GM12891 (cell line): ENCODE data around the gene CREB3L2.
"Not testable (repeated sequence)": the region's sequence is repeated elsewhere in the genome, so short reads cannot be mapped to it uniquely, and the experiment has no call there.

ENCODE experiments used
- DNase-seq: peaks from one replicate; pipeline ENCODE4 v3.0.0; 2011; ENCODE audit warnings: low spot score; ENCODE audit not compliant: insufficient read length
- FAIRE-seq: peaks from 2 replicates; lab custom pipeline; 2011; peaks lifted over from hg19 to GRCh38; lab: Jason Lieb, UNC
- PAX5 ChIP-seq: IDR thresholded peaks from 2 replicates; pipeline ENCODE4 v1.6.1; 2011; ENCODE audit warnings: low read length, moderate library complexity, mild to moderate bottlenecking; ENCODE audit not compliant: insufficient read depth, severe bottlenecking
- POLR2A ChIP-seq: IDR thresholded peaks from 2 replicates; pipeline ENCODE4 v1.6.1; 2011; ENCODE audit warnings: low read depth, low read length, control low read depth
- POLR2AphosphoS5 ChIP-seq: IDR thresholded peaks from 2 replicates; pipeline ENCODE4 v1.6.1; 2011; ENCODE audit warnings: low read depth, low read length, control low read depth
- POU2F2 ChIP-seq: IDR thresholded peaks from 2 replicates; pipeline ENCODE4 v1.6.1; 2011; ENCODE audit warnings: low read depth, mild to moderate bottlenecking, control low read depth, low read length, moderate library complexity
- SPI1 ChIP-seq: IDR thresholded peaks from 2 replicates; pipeline ENCODE4 v1.6.1; 2011; ENCODE audit warnings: low read depth, low read length, control low read depth
- TAF1 ChIP-seq: IDR thresholded peaks from 2 replicates; pipeline ENCODE4 v1.6.1; 2011; ENCODE audit warnings: low read depth, low read length, control low read depth

Gene CREB3L2

DNA sequence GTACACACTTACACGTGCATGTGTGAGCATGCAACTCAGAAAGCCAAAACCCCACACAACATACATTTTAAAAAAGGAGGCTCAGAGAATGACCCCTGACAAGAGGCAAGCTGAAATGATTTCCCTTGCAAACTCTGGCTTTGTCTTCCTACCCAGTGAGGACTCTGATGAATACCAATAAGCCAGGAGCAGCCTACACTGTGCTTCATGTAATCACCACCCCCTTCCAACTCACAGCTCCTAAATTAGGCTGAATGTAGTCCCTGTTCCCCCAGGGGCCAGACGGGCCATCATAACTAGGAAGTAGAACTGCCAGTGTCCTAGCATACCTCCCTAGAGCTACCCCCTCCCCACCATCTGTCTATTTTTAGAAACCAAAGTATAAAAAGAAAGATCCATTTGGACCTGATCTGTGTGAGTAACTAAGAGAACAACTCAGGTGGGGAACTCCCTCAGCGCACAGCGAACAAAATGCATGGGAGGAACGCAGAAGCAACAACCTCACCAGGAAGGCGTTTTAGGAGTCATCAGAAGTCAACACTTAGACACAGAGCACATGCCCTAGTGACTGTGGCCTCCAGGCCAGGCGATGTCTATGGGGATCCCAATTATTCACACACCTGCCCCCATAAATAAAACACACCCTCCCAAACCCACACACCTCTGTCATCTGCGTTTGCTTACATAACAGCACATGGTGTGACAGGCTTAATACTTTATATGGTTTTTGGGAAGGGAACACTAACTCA lies 157.0 kb downstream of the CREB3L2 start:
- no peak for FAIRE-seq
- no peak for DNase-seq

DNA sequence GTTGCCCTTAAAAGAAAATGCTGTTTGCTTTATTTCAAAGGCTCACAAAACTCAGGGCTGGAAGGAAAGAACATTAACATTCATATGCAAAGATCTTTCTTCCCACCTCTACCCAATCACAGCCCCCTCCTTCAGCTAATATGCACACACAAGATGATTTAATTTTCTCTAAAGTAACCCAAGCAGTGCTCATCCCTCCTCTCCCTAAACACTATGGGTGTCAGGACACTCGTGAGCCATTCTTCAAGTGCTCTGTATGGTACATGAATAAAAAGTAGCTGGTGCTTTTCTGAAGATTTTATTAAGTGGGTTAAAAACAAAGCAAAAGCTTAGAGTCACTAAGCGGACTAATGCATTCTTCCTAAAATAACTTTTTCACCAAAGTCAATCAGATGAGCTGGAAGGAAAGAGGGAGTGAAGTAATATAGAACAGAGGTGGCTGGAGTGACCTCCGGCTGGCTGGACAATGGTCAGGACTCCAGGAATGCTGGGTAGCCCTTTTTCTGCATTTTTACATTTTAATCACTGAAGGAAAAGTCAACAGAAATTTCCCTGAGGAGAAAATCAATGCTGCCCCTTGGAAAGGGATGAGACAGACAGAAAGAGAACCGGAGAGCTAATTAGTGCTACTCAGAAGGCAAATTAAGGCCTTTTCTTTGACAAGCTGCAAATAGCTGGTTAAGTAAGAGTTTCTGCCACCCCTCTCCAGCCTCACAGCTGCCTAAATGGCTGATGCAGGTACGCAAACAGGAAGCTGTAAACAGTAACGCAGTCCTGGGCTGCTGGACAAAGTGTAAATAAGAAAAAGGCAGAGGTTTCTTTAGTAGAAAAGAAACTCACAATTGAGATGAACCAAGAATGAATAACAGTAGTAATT lies 161.7 kb downstream of the CREB3L2 start:
- TF ChIP-seq POLR2A (no peak), SPI1 (no peak), PAX5 (no peak), POU2F2 (no peak), POLR2AphosphoS5 (no peak), TAF1 (no peak)
- no peak for DNase-seq
- no peak for FAIRE-seq

More for the DNA sequence above, 157.0 kb downstream of the CREB3L2 start:
- TF ChIP-seq SPI1, result no peak
- TF ChIP-seq POLR2AphosphoS5, result no peak
- no peak for TF ChIP-seq PAX5
- TF ChIP-seq TAF1, result no peak

GRCh38 chr7:137838706-137839315 lies 163.1 kb downstream of the CREB3L2 start:
- FAIRE-seq (no peak), DNase-seq (no peak)
- TF ChIP-seq POLR2A (no peak), SPI1 (no peak), POU2F2 (no peak), POLR2AphosphoS5 (no peak), PAX5 (no peak), TAF1 (no peak)

- no peak for TF ChIP-seq POU2F2
- TF ChIP-seq SPI1, result no peak
- TF ChIP-seq POLR2AphosphoS5, result no peak
- TF ChIP-seq PAX5, result no peak
- no peak for TF ChIP-seq TAF1
- no peak for TF ChIP-seq POLR2A
- DNase-seq (no peak), FAIRE-seq (no peak)
These were observed 165.3 kb downstream of the CREB3L2 start for GRCh38 chr7:137836541-137836940.

GRCh38 chr7:137836113-137836509 lies 165.8 kb downstream of the CREB3L2 start:
- no peak for FAIRE-seq
- no peak for DNase-seq
- TF ChIP-seq POU2F2, result no peak
- TF ChIP-seq TAF1, result no peak
- TF ChIP-seq POLR2A, result no peak
- no peak for TF ChIP-seq POLR2AphosphoS5
- TF ChIP-seq SPI1, result no peak
- TF ChIP-seq PAX5, result no peak

DNA sequence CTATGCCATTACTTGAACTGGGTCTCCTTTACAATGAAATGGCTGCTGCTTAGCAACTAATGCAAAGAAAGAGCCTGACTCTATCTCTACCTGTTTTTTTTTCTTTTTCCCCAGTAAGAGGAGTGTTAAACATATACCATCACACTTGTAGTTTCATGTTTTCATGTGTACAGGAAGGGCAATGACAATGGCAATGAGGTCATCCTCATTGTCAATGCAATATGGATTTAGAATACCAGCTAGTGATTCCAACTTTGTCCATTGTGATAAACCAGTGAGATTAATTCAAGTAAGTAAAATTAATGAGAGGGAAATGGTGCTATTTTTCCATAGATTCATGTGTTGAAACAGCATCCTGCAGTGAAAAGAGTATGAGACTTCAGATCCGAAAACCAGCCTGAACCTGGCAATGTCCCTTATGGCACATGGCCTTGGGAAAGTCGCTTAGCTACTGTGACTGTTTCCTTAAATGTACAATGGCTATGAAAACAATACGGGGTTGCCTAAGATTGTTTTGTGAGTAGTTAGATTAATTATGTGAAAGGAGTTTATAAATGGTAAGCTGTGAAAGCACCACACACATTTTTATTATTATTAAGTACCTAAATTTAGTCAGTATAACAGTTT lies 166.3 kb downstream of the CREB3L2 start:
- FAIRE-seq (no peak), DNase-seq (no peak)
- TF ChIP-seq POLR2A (no peak), PAX5 (no peak), SPI1 (no peak), POLR2AphosphoS5 (no peak), TAF1 (no peak), POU2F2 (no peak)

DNA sequence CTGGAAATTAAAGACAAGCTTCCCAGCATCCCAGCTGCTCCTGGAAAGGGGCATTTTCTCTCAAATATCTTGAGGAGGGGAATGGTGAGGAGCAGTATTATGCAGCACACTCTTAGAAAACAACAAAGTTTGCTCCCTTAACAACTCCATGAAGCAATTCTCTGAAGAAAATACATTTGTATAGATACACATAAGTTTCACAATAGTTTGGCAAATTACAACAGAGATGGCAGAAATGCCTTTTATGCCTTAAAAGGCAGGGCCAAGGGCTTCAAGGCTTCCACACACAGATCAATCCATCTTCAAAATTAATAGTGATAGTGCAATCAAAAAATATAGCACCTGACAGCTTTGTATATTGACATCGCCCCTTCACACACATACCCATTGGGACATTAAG lies 167.3 kb downstream of the CREB3L2 start:
- DNase-seq (no peak), FAIRE-seq (no peak)
- TF ChIP-seq POLR2A (no peak), POU2F2 (no peak), PAX5 (no peak), POLR2AphosphoS5 (no peak)

- not testable (repeated sequence) for FAIRE-seq, DNase-seq
These were observed 168.9 kb downstream of the CREB3L2 start for GRCh38 chr7:137832990-137833389.

GRCh38 chr7:137832382-137832781 lies 169.5 kb downstream of the CREB3L2 start:
- FAIRE-seq (no peak), DNase-seq (no peak)
- TF ChIP-seq TAF1, result no peak
- no peak for TF ChIP-seq SPI1
- no peak for TF ChIP-seq PAX5
- no peak for TF ChIP-seq POLR2A
- no peak for TF ChIP-seq POU2F2
- no peak for TF ChIP-seq POLR2AphosphoS5

DNA sequence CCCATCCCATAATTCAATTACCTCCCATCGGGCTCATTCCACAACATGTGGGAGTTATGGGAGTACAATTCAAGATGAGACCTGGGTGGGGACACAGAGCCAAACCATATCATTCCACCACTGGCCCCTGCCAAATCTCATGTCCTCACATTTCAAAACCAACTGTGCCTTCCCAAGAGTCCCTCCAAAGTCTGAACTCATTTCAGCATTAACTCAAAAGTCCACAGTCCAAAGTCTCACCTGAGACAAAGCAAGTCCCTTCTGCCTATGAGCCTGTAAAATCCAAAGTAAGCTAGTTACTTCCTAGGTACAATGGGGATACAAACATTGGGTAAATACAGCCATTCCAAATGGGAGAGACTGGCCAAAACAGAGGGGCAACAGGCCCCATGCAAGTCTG lies 170.3 kb downstream of the CREB3L2 start:
- not testable (repeated sequence) for DNase-seq, FAIRE-seq
